Caki2 (cell line): ENCODE data around the gene PLCB1. TPM values are rescaled to one million over a fixed set of nuclear protein-coding genes. Genes with fewer than 3 reads are reported as not detected.
"Not testable (repeated sequence)": the region's sequence is repeated elsewhere in the genome, so short reads cannot be mapped to it uniquely, and the experiment has no call there.

Experiments
- DNase-seq: peaks from one replicate; pipeline ENCODE4 v3.0.0-alpha.2; 2015; ENCODE audit warnings: low read depth
- in situ Hi-C: cut with HindIII; loops from 2 replicates; pipeline ENCODE4 v1.10.0; 2016; ENCODE audit warnings: low sequenced_read_pairs, low pct_unique_long_range_greater_than_20kb, mixed read lengths
- total RNA-seq: library from RNA; depleted of rRNA; stranded (reverse); fragments of >200 nt; shearing (Covaris generic); gene quantifications from 2 replicates; pipeline ENCODE4 v1.2.3, GENCODE V29; 2014; ENCODE audit warnings: low replicate concordance

The PLCB1 gene
- total RNA-seq, 1 experiment from 2014 or later, result 2.4 TPM

GRCh38 chr20:8334641-8335040, 202.6 kb downstream of the PLCB1 start:
- DNase-seq, result no peak

GRCh38 chr20:8335059-8335458, 203.0 kb downstream of the PLCB1 start:
- in situ Hi-C loops, result no loop called here

More at GRCh38 chr20:8334641-8335040, 202.6 kb downstream of the PLCB1 start:
- in situ Hi-C loops, result no loop called here

GRCh38 chr20:8335495-8336195, 203.6 kb downstream of the PLCB1 start:
- in situ Hi-C loops, result no loop called here

More at GRCh38 chr20:8335059-8335458, 203.0 kb downstream of the PLCB1 start:
- no peak for DNase-seq

GRCh38 chr20:8339349-8339748, 207.3 kb downstream of the PLCB1 start:
- in situ Hi-C loops, result no loop called here
- DNase-seq, result no peak

More at GRCh38 chr20:8335495-8336195, 203.6 kb downstream of the PLCB1 start:
- no peak for DNase-seq

GRCh38 chr20:8342391-8342790, 210.3 kb downstream of the PLCB1 start:
- DNase-seq, result no peak
- in situ Hi-C loops, result no loop called here

GRCh38 chr20:8344106-8344505, 212.0 kb downstream of the PLCB1 start:
- in situ Hi-C loops, result no loop called here
- DNase-seq, result no peak

- DNase-seq, result no peak
- in situ Hi-C loops, result no loop called here
These were observed 212.6 kb downstream of the PLCB1 start for GRCh38 chr20:8344631-8345030.

GRCh38 chr20:8346700-8347270, 214.7 kb downstream of the PLCB1 start:
- DNase-seq, result no peak
- in situ Hi-C loops, result no loop called here

- DNase-seq, in situ Hi-C loops: not testable (repeated sequence)
These were observed 218.2 kb downstream of the PLCB1 start for GRCh38 chr20:8350225-8350624.

- no peak for DNase-seq
- in situ Hi-C loops, result no loop called here
These were observed 220.4 kb downstream of the PLCB1 start for GRCh38 chr20:8352486-8352885.

- no peak for DNase-seq
- in situ Hi-C loops, result no loop called here
These were observed 221.4 kb downstream of the PLCB1 start for GRCh38 chr20:8353512-8353911.

- in situ Hi-C loops, result no loop called here
- no peak for DNase-seq
These were observed 223.4 kb downstream of the PLCB1 start for GRCh38 chr20:8355453-8355852.

GRCh38 chr20:8356806-8357205, 224.7 kb downstream of the PLCB1 start:
- in situ Hi-C loops, result no loop called here
- no peak for DNase-seq

GRCh38 chr20:8357703-8358102, 225.6 kb downstream of the PLCB1 start:
- in situ Hi-C loops, result no loop called here
- DNase-seq, result no peak

GRCh38 chr20:8360035-8360434, 228.0 kb downstream of the PLCB1 start:
- no peak for DNase-seq
- in situ Hi-C loops, result no loop called here

- in situ Hi-C loops, result no loop called here
- DNase-seq, result peak; percentile 23
These were observed 229.1 kb downstream of the PLCB1 start for GRCh38 chr20:8361006-8361652.

GRCh38 chr20:8361779-8362178, 229.7 kb downstream of the PLCB1 start:
- no peak for DNase-seq
- in situ Hi-C loops, result no loop called here

- in situ Hi-C loops, result no loop called here
- DNase-seq, result no peak
These were observed 230.4 kb downstream of the PLCB1 start for GRCh38 chr20:8362457-8362856.

- in situ Hi-C loops, result no loop called here
- no peak for DNase-seq
These were observed 232.1 kb downstream of the PLCB1 start for GRCh38 chr20:8363970-8364733.
